ENCODE data around the gene MYO1F.

GRCh38 chr19:8614455-8614854, 37.2 kb upstream of the MYO1F start:
- TF ChIP-seq CTCF (IDR thresholded peaks at IDR 0.05; ENCODE audit: insufficient read depth, low read length) (no peak), POLR2AphosphoS5 (IDR thresholded peaks at IDR 0.05; ENCODE audit: low read depth) (no peak), REST (IDR thresholded peaks at IDR 0.05; ENCODE audit: insufficient replicate concordance, low read depth) (no peak), GABPA (IDR thresholded peaks at IDR 0.05; ENCODE audit: low read depth) (no peak), SPI1 (IDR thresholded peaks at IDR 0.05; ENCODE audit: borderline replicate concordance, low read depth) (no peak)
